Thoracic aorta (tissue), 2 donors: ENCODE measurements around the gene PRPSAP1. TPM values are rescaled to one million over a fixed set of nuclear protein-coding genes. Genes with fewer than 3 reads are reported as not detected.

Source experiments
- ATAC-seq: fragments of 150-250 bp; one replicate; pipeline ENCODE4 v1.8.0; 2017; ENCODE audit warnings: low read depth; ENCODE audit not compliant: insufficient number of reproducible peaks, low FRiP score
- DNase-seq: peaks from one replicate; pipeline ENCODE4 v3.0.0-alpha.2; 2020; ENCODE audit warnings: low spot score
- H3K27ac ChIP-seq, 2 donors: fragments of 200-600 bp; sonication (generic); 1 replicate in 1 of 2; 2 replicates in 1 of 2; pipeline ENCODE4 v1.5.1; 2016; ENCODE audit warnings: mild to moderate bottlenecking in 2 of 2, moderate library complexity in 2 of 2
- H3K27me3 ChIP-seq: fragments of 200-600 bp; sonication (generic); replicated peaks from 2 replicates; pipeline ENCODE4 v1.6.0; 2016; ENCODE audit warnings: mild to moderate bottlenecking; ENCODE audit not compliant: insufficient read depth
- H3K36me3 ChIP-seq: fragments of 200-600 bp; sonication (generic); one replicate; pipeline ENCODE4 v1.5.1; 2016
- H3K4me1 ChIP-seq, 2 donors: fragments of 200-600 bp; sonication (generic); 1 replicate in 1 of 2; 2 replicates in 1 of 2; pipeline versions ENCODE4 v1.5.1 to v1.6.0; 2016; ENCODE audit warnings: low read depth in 2 of 2, mild to moderate bottlenecking in 1 of 2; ENCODE audit not compliant: control insufficient read depth in 1 of 2
- H3K4me3 ChIP-seq: fragments of 200-600 bp; sonication (generic); 2 replicates; pipeline ENCODE4 v1.5.1; 2016; ENCODE audit warnings: mild to moderate bottlenecking
- H3K9me3 ChIP-seq: fragments of 200-600 bp; sonication (generic); 2 replicates; pipeline ENCODE4 v1.5.1; 2016
- total RNA-seq, 2 donors: library from RNA; depleted of rRNA; stranded (reverse); fragments of >200 nt; gene quantifications; one replicate each; pipeline versions ENCODE4 v1.1.0 to v1.2.3, GENCODE V29; 2016
- TF ChIP-seq, protein P1 (sequence below): fragments of 200-600 bp; sonication (generic); IDR thresholded peaks from one replicate; pipeline ENCODE4 v1.5.1; 2019; ENCODE audit warnings: antibody characterized with exemption

The PRPSAP1 gene
- total RNA-seq, 2 donors from 2014 or later = 57.8 to 83.9 TPM

DNA sequence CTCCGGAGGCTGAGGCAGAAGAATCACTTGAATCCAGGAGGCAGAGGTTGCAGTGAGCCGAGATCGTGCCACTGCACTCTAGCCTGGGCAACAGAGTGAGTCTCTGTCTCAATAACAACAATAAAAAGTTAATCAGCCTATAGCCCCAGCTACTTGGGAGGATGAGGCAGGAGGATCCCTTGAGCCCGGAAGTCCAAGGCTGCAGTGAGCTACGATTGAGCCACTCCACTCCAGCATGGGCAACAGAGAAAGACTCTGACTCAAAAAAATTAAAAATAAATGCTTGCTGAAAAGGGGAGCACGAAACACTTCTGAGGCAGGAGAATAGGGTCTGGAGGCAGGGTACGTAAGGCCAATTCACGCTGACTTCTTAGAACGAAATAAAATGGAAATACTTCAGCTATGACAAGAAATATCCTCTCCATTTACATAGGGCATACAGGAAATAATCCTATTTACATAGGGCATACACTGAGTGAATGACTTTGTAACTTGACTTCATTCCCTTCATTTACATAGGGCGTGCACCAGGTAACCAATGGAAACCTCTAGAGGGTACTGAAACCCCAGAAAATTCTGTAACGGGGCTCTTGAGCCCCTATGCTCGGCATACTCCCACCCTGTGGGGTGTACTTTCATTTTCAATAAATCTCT is 3.2 kb upstream of the PRPSAP1 start:
- no peak overlapping the region for H3K4me3 ChIP-seq
- TF ChIP-seq, protein P1, sequence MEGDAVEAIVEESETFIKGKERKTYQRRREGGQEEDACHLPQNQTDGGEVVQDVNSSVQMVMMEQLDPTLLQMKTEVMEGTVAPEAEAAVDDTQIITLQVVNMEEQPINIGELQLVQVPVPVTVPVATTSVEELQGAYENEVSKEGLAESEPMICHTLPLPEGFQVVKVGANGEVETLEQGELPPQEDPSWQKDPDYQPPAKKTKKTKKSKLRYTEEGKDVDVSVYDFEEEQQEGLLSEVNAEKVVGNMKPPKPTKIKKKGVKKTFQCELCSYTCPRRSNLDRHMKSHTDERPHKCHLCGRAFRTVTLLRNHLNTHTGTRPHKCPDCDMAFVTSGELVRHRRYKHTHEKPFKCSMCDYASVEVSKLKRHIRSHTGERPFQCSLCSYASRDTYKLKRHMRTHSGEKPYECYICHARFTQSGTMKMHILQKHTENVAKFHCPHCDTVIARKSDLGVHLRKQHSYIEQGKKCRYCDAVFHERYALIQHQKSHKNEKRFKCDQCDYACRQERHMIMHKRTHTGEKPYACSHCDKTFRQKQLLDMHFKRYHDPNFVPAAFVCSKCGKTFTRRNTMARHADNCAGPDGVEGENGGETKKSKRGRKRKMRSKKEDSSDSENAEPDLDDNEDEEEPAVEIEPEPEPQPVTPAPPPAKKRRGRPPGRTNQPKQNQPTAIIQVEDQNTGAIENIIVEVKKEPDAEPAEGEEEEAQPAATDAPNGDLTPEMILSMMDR = no peak
- H3K4me1 ChIP-seq = peaks cover 4 to 8% of the 10 kb centered on the region in 2 donors
- ATAC-seq (no peak), DNase-seq (no peak)
- H3K27me3 ChIP-seq = no peaks in the 10 kb centered on the region
- no peaks in the 10 kb centered on the region for H3K36me3 ChIP-seq
- no peaks in the 10 kb centered on the region for H3K9me3 ChIP-seq
- H3K27ac ChIP-seq = no peak overlapping the region

DNA sequence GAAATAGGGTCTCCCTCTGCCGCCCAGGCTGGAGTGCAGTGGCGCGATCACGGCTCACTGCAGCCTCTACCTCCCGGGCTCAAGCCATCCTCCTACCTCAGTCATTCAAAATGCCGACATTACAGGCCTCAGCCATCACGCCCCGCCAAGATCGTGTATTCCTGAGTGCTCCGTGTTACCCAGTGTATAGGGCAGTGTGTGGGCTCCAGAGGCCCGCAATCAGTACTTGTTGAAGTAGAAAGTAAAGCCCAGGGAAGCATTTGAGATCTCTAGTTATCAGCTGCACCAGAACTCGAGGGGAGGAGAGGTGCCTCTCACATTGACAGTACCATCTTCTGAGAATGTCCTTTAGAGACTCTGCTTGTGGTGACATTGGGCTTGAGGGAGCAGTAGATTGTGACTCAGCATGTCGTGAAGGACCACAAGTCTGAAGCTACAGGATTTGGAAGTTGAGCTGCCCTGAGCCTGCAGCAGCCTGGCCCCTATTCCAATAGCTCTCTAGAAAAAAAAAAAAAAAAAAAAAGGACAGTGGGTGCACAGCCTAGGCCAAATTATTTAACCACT is 1.1 kb upstream of the PRPSAP1 start:
- H3K36me3 ChIP-seq = no peaks in the 10 kb centered on the region
- TF ChIP-seq, protein P1 = no peak
- H3K27ac ChIP-seq = no peak overlapping the region
- H3K4me3 ChIP-seq = peak overlapping the region; percentile 95
- H3K4me1 ChIP-seq = peaks cover 11 to 16% of the 10 kb centered on the region in 2 donors
- H3K27me3 ChIP-seq = no peaks in the 10 kb centered on the region
- no peaks in the 10 kb centered on the region for H3K9me3 ChIP-seq
- ATAC-seq (no peak), DNase-seq (no peak)

DNA sequence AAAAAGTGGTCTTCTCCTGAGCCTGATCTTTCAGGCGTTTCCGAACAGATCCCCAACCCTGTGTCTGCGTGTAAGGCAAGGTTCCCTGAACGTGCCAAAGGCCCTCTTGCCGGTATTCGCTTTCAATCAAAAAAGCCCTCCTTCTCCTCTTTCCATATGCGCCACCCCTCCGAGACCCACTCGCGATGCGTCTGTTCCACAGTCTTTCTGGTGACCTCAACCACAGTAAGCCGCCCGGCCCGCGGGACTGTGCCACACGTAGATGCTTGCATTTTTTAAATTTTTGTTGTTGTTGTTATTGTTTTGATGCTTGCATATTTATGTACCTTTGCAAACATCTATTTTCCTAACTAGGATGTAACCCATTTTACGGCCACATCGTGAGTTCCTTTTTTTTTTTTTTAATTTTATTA is 607 bp upstream of the PRPSAP1 start:
- Histone ChIP-seq H3K9me3 (no peaks in the 10 kb centered on the region), H3K27ac (no peak overlapping the region), H3K4me3 (peak overlapping the region; percentile 95), H3K27me3 (no peaks in the 10 kb centered on the region), H3K4me1 (peaks cover 11 to 16% of the 10 kb centered on the region in 2 donors), H3K36me3 (no peaks in the 10 kb centered on the region)
- no peak for DNase-seq
- no peak for ATAC-seq
- TF ChIP-seq, protein P1 = no peak

DNA sequence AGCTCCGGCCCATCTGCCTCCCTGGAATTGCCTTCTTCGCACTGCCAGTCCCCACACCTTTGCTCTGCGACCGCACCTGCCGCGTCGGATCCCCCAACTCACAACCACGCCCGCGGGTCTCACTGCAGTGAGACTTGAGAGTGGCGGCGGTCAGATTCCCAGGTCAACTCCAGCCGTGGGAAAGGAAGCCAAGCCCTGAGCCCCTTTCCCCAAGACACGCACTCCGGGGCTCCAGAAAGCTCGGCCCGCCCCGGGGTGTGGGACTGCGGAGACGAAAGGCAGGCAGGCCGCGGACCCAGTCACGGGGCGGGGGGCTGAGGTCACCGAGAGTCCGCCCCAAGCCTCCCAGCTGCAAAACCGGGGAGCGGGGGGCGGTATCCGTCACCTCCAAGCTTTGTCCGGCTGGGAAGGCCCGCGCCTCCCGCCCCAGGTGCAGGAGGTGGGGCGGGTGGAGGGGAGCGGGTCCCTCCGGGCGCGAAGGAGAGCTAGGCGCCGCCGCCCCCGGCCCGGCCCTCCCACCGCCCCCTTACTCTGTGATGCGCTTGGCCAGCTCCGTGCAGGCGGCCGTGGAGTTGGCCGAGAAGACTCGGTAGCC is 615 bp downstream of the PRPSAP1 start:
- TF ChIP-seq, protein P1 = no peak
- H3K27me3 ChIP-seq = no peaks in the 10 kb centered on the region
- no peaks in the 10 kb centered on the region for H3K36me3 ChIP-seq
- H3K4me1 ChIP-seq = peaks cover 11 to 16% of the 10 kb centered on the region in 2 donors
- H3K4me3 ChIP-seq = peak overlapping the region; percentile 95
- H3K27ac ChIP-seq = peak overlapping the region; percentile 64 to 90
- no peak for ATAC-seq
- H3K9me3 ChIP-seq = no peaks in the 10 kb centered on the region
- DNase-seq = no peak

DNA sequence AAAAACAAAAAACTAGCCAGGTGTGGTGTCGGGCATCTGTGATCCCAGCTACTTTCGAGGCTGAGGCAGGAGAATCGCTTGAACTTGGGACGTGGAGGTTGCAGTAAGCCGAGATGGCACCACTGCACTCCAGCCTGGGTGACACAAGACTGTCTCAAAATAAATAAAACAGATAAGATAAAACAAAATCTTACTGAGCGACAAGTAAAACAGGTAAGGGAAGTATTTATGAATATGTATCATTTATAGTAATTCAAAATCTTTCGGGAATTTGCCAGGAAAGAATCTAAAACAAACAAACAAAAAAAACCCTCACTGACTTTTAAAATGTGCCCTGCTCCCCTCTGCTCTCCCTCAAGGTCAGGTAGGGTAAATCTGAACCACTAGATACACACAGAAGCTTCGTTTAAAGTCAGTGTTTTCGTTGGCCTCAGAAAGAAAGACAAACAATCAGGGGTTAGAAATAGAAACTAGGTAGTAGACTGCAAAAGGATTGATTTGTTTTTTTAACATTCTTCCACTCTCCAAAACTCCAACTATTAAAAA is 2.1 kb downstream of the PRPSAP1 start:
- ATAC-seq (no peak), DNase-seq (no peak)
- Histone ChIP-seq H3K4me3 (peak overlapping the region; percentile 95), H3K27ac (peak overlapping the region in 1 of 2 donors; percentile 32), H3K9me3 (no peaks in the 10 kb centered on the region), H3K27me3 (no peaks in the 10 kb centered on the region), H3K36me3 (peaks cover 4% of the 10 kb centered on the region), H3K4me1 (peaks cover 11 to 16% of the 10 kb centered on the region in 2 donors)
- TF ChIP-seq, protein P1 = no peak
